Liver (tissue), 9 donors: Measurements from ENCODE around the gene RFT1. TPM values are rescaled to one million over a fixed set of nuclear protein-coding genes. Genes with fewer than 3 reads are reported as not detected.

ENCODE experiments used
- DNase-seq: peaks from one replicate; pipeline ENCODE4 v3.0.0-alpha.2; 2017; ENCODE audit warnings: low spot score
- H3K27ac ChIP-seq, 2 donors: one replicate each; pipeline ENCODE4 v1.7.0; 2013; ENCODE audit warnings: inconsistent platforms in 2 of 2, low read length in 2 of 2, control low read depth in 1 of 2, low read depth in 1 of 2, mild to moderate bottlenecking in 1 of 2
- H3K27me3 ChIP-seq, 4 donors: one replicate each; pipeline versions ENCODE4 v1.6.1 to v1.7.0; 2013; ENCODE audit warnings: low read length in 3 of 4, inconsistent platforms in 1 of 4, mild to moderate bottlenecking in 1 of 4, moderate library complexity in 1 of 4; ENCODE audit not compliant: control insufficient read depth in 4 of 4, insufficient read depth in 4 of 4
- H3K36me3 ChIP-seq, 4 donors: one replicate each; pipeline versions ENCODE4 v1.6.1 to v1.7.0; 2013; ENCODE audit warnings: low read length in 3 of 4, mild to moderate bottlenecking in 3 of 4, low read depth in 1 of 4, moderate library complexity in 1 of 4; ENCODE audit not compliant: control insufficient read depth in 4 of 4, insufficient read depth in 3 of 4
- H3K4me1 ChIP-seq, 4 donors: one replicate each; pipeline versions ENCODE4 v1.6.1 to v1.7.0; 2013; ENCODE audit warnings: low read length in 3 of 4, mild to moderate bottlenecking in 3 of 4, moderate library complexity in 1 of 4; ENCODE audit not compliant: control insufficient read depth in 4 of 4, insufficient read depth in 4 of 4
- H3K4me3 ChIP-seq, 3 donors: one replicate each; pipeline versions ENCODE4 v1.6.1 to v1.7.0; 2013; ENCODE audit warnings: low read length in 3 of 3, control low read depth in 1 of 3, low read depth in 1 of 3, mild to moderate bottlenecking in 1 of 3
- H3K9ac ChIP-seq, 2 donors: one replicate each; pipeline ENCODE4 v1.7.0; 2013; ENCODE audit warnings: low read length in 2 of 2, mild to moderate bottlenecking in 2 of 2, moderate library complexity in 2 of 2, control low read depth in 1 of 2, low read depth in 1 of 2
- H3K9me3 ChIP-seq, 4 donors: one replicate each; pipeline versions ENCODE4 v1.6.1 to v1.7.0; 2013; ENCODE audit warnings: low read length in 3 of 4; ENCODE audit not compliant: control insufficient read depth in 4 of 4
- EGR1 ChIP-seq, 2 donors: IDR thresholded peaks; 2 replicates each; pipeline ENCODE4 v1.6.1; 2016 to 2018; ENCODE audit warnings: antibody characterized with exemption in 2 of 2, low read depth in 2 of 2
- FOXA1 ChIP-seq: IDR thresholded peaks from 2 replicates; pipeline ENCODE4 v1.6.1; 2016; ENCODE audit warnings: antibody characterized with exemption
- FOXA2 ChIP-seq: IDR thresholded peaks from 2 replicates; pipeline ENCODE4 v1.6.1; 2016; ENCODE audit warnings: antibody characterized with exemption
- GABPA ChIP-seq, 2 donors: IDR thresholded peaks in 1 of 2; conservative IDR thresholded peaks in 1 of 2; 2 replicates each; pipeline ENCODE4 v1.6.1; 2016; ENCODE audit warnings: antibody characterized with exemption in 2 of 2, mild to moderate bottlenecking in 1 of 2, moderate library complexity in 1 of 2
- HNF4A ChIP-seq, 2 donors: conservative IDR thresholded peaks; 2 replicates each; pipeline ENCODE4 v1.6.1; 2016; ENCODE audit warnings: antibody characterized with exemption in 2 of 2, mild to moderate bottlenecking in 2 of 2
- HNF4G ChIP-seq: IDR thresholded peaks from 2 replicates; pipeline ENCODE4 v1.6.1; 2016; ENCODE audit warnings: antibody characterized with exemption
- JUND ChIP-seq, 2 donors: IDR thresholded peaks; 2 replicates each; pipeline ENCODE4 v1.6.1; 2016; ENCODE audit warnings: antibody characterized with exemption in 2 of 2
- NR2F2 ChIP-seq: IDR thresholded peaks from 2 replicates; pipeline ENCODE4 v1.6.1; 2016; ENCODE audit warnings: antibody characterized with exemption
- RAD21 ChIP-seq, 2 donors: IDR thresholded peaks; 2 replicates each; pipeline ENCODE4 v1.6.1; 2016; ENCODE audit warnings: antibody characterized with exemption in 2 of 2, mild to moderate bottlenecking in 2 of 2
- RXRA ChIP-seq, 2 donors: IDR thresholded peaks; 2 replicates each; pipeline ENCODE4 v1.6.1; 2017 to 2018; ENCODE audit warnings: antibody characterized with exemption in 2 of 2, mild to moderate bottlenecking in 1 of 2
- SP1 ChIP-seq: IDR thresholded peaks from 2 replicates; pipeline ENCODE4 v1.6.1; 2018; ENCODE audit warnings: antibody characterized with exemption, mild to moderate bottlenecking
- TAF1 ChIP-seq: conservative IDR thresholded peaks from 2 replicates; pipeline ENCODE4 v1.6.1; 2016; ENCODE audit warnings: antibody characterized with exemption, mild to moderate bottlenecking
- YY1 ChIP-seq: IDR thresholded peaks from 2 replicates; pipeline ENCODE4 v1.6.1; 2016; ENCODE audit warnings: antibody characterized with exemption, mild to moderate bottlenecking
- WGBS: extraction: QIAGEN DNeasy Blood & Tissue Kit; methylation state at CpG from one replicate; pipeline ENCODE4 v1.1.7; 2013; 5-methylcytosine and 5-hydroxymethylcytosine counted together
- polyA plus RNA-seq, 2 donors: library from polyadenylated mRNA; stranded (reverse) in 1 of 2; unstranded in 1 of 2; fragments of 200-250 nt in 1 of 2; fragments of >200 nt in 1 of 2; fragmentation: Nextera tagmentation in 1 of 2; extraction: Ambion mirVana in 1 of 2; gene quantifications; one replicate each; pipeline versions ENCODE4 v1.2.1 to v1.2.3, GENCODE V29; 2013 to 2015
- total RNA-seq, 2 donors: library from RNA; depleted of rRNA; stranded (reverse); fragments of >200 nt; gene quantifications; one replicate each; pipeline ENCODE4 v1.2.3, GENCODE V29; 2014
- TF ChIP-seq, protein P1 (sequence below): IDR thresholded peaks from 2 replicates; pipeline ENCODE4 v1.6.1; 2016; ENCODE audit warnings: antibody characterized with exemption
- TF ChIP-seq, protein P2 (sequence below): IDR thresholded peaks from 2 replicates; pipeline ENCODE4 v1.6.1; 2016; ENCODE audit warnings: antibody characterized with exemption
- TF ChIP-seq, protein P3 (sequence below): IDR thresholded peaks from 2 replicates; pipeline ENCODE4 v1.6.1; 2016; ENCODE audit warnings: antibody characterized with exemption, mild to moderate bottlenecking
- TF ChIP-seq, protein P4 (sequence below): fragments of 150-350 bp; IDR thresholded peaks from 2 replicates; pipeline ENCODE4 v1.5.1; 2017; ENCODE audit warnings: improper control_type of control experiment, low read depth, low read length; ENCODE audit not compliant: missing input control
- donor health status: healthy.
- donor health status: healthy.
- donor health status: healthy.
- donor health status: healthy.
- donor health status: healthy.

The RFT1 gene
- total and polyA plus RNA-seq, 4 donors = 8.0 to 12.6 (median 11.8) TPM

DNA sequence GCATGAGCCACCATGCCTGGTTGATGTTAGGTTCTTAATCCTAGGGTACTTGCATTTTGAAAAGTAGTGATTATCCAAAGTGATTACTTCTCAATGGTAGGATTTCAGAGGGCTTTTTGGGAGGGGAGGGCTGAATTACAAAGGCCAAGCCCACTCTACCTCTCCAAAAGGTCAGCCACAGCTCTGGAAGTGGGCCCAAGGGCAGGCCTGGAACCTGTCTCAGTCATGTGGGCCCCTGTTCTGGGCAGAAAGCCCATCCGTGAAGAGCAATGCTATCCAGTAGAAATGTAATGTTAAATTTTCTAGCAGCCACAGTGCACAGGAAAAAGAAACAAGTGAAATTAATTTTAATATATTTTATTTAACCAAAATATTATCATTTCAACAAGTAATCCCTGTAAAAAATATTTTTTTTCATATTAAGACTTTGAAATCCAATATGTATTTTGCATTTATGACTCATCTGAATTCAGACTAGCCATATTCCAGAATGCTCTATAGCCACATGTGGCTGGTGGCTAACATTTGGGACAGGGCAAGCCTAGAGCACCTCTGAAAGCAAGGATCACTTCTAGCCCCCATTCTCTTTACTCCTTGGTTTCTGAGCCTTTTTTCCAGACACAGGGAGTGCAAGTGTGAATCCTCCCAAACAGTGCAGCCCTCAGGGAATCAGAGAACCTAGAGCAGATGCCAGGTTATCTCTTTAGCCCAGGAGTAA lies 16.8 kb downstream of the RFT1 start:
- peaks cover 0 to 5% (median 2%) of the 10 kb centered on the region in 4 donors for H3K4me1 ChIP-seq
- no peak for DNase-seq

DNA sequence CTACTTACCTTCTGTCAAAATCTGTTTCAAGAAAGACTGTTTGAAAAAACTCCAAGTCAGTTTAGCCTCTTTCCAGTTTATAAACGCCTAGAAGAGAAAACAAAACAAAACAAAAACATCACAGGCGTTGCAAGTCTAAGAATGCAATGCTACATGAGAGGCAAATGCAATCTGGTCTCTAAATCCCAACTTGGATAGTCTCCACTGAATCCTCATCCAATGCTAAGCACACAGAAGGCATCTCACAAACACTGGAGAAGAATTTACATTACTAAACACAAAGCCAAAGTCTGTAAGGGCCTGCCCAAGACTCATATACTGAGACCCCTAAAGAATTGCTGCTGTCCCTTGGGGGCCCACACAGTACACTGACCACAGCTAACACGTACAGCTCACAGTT lies 18.4 kb downstream of the RFT1 start:
- Histone ChIP-seq H3K4me1 (peaks cover 0 to 5% (median 2%) of the 10 kb centered on the region in 4 donors), H3K4me3 (no peak overlapping the region), H3K9me3 (no peaks in the 10 kb centered on the region), H3K27ac (no peak overlapping the region), H3K36me3 (peaks cover 1 to 22% (median 7%) of the 10 kb centered on the region in 4 donors), H3K27me3 (no peaks in the 10 kb centered on the region), H3K9ac (no peak overlapping the region)
- 87% methylated on average over 3 of the region's 3 CpGs for WGBS
- TF ChIP-seq, protein P1, sequence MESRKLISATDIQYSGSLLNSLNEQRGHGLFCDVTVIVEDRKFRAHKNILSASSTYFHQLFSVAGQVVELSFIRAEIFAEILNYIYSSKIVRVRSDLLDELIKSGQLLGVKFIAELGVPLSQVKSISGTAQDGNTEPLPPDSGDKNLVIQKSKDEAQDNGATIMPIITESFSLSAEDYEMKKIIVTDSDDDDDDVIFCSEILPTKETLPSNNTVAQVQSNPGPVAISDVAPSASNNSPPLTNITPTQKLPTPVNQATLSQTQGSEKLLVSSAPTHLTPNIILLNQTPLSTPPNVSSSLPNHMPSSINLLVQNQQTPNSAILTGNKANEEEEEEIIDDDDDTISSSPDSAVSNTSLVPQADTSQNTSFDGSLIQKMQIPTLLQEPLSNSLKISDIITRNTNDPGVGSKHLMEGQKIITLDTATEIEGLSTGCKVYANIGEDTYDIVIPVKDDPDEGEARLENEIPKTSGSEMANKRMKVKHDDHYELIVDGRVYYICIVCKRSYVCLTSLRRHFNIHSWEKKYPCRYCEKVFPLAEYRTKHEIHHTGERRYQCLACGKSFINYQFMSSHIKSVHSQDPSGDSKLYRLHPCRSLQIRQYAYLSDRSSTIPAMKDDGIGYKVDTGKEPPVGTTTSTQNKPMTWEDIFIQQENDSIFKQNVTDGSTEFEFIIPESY = no peak
- no peak for TF ChIP-seq YY1
- TF ChIP-seq RXRA (IDR thresholded peaks at IDR 0.05) = no peak
- TF ChIP-seq TAF1 = no peak
- no peak for TF ChIP-seq FOXA2
- TF ChIP-seq JUND (IDR thresholded peaks at IDR 0.05) = no peak
- no peak for TF ChIP-seq NR2F2
- no peak for TF ChIP-seq HNF4A (conservative IDR thresholded peaks at IDR 0.05)
- TF ChIP-seq, protein P2, sequence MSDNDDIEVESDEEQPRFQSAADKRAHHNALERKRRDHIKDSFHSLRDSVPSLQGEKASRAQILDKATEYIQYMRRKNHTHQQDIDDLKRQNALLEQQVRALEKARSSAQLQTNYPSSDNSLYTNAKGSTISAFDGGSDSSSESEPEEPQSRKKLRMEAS = no peak
- TF ChIP-seq SP1 = no peak
- no peak for TF ChIP-seq RAD21 (IDR thresholded peaks at IDR 0.05)
- TF ChIP-seq, protein P3, sequence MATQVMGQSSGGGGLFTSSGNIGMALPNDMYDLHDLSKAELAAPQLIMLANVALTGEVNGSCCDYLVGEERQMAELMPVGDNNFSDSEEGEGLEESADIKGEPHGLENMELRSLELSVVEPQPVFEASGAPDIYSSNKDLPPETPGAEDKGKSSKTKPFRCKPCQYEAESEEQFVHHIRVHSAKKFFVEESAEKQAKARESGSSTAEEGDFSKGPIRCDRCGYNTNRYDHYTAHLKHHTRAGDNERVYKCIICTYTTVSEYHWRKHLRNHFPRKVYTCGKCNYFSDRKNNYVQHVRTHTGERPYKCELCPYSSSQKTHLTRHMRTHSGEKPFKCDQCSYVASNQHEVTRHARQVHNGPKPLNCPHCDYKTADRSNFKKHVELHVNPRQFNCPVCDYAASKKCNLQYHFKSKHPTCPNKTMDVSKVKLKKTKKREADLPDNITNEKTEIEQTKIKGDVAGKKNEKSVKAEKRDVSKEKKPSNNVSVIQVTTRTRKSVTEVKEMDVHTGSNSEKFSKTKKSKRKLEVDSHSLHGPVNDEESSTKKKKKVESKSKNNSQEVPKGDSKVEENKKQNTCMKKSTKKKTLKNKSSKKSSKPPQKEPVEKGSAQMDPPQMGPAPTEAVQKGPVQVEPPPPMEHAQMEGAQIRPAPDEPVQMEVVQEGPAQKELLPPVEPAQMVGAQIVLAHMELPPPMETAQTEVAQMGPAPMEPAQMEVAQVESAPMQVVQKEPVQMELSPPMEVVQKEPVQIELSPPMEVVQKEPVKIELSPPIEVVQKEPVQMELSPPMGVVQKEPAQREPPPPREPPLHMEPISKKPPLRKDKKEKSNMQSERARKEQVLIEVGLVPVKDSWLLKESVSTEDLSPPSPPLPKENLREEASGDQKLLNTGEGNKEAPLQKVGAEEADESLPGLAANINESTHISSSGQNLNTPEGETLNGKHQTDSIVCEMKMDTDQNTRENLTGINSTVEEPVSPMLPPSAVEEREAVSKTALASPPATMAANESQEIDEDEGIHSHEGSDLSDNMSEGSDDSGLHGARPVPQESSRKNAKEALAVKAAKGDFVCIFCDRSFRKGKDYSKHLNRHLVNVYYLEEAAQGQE = no peak
- TF ChIP-seq, protein P4, sequence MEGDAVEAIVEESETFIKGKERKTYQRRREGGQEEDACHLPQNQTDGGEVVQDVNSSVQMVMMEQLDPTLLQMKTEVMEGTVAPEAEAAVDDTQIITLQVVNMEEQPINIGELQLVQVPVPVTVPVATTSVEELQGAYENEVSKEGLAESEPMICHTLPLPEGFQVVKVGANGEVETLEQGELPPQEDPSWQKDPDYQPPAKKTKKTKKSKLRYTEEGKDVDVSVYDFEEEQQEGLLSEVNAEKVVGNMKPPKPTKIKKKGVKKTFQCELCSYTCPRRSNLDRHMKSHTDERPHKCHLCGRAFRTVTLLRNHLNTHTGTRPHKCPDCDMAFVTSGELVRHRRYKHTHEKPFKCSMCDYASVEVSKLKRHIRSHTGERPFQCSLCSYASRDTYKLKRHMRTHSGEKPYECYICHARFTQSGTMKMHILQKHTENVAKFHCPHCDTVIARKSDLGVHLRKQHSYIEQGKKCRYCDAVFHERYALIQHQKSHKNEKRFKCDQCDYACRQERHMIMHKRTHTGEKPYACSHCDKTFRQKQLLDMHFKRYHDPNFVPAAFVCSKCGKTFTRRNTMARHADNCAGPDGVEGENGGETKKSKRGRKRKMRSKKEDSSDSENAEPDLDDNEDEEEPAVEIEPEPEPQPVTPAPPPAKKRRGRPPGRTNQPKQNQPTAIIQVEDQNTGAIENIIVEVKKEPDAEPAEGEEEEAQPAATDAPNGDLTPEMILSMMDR = no peak
- no peak for TF ChIP-seq GABPA (IDR thresholded peaks at IDR 0.05 in 1 of 2, conservative IDR thresholded peaks at IDR 0.05 in 1 of 2)
- no peak for TF ChIP-seq EGR1 (IDR thresholded peaks at IDR 0.05; ENCODE audit: low read depth in 2 of 2)
- no peak for TF ChIP-seq FOXA1
- DNase-seq = no peak

More for the DNA sequence above, 16.8 kb downstream of the RFT1 start:
- Histone ChIP-seq H3K27me3 (no peaks in the 10 kb centered on the region), H3K27ac (no peak overlapping the region), H3K4me3 (no peak overlapping the region), H3K36me3 (peaks cover under 1 to 33% (median 18%) of the 10 kb centered on the region in 4 donors), H3K9me3 (no peaks in the 10 kb centered on the region), H3K9ac (no peak overlapping the region)
- no peak for TF ChIP-seq HNF4G
- no peak for TF ChIP-seq RXRA (IDR thresholded peaks at IDR 0.05)
- no peak for TF ChIP-seq RAD21 (IDR thresholded peaks at IDR 0.05)
- TF ChIP-seq, protein P1 = no peak
- no peak for TF ChIP-seq FOXA2
- no peak for TF ChIP-seq GABPA (IDR thresholded peaks at IDR 0.05 in 1 of 2, conservative IDR thresholded peaks at IDR 0.05 in 1 of 2)
- TF ChIP-seq TAF1 = no peak
- no peak for TF ChIP-seq EGR1 (IDR thresholded peaks at IDR 0.05; ENCODE audit: low read depth in 2 of 2)
- WGBS = 63% methylated on average over 1 of the region's 1 CpG
